ENCODE results near the gene BMP2.

BMP2 gene

GRCh38 chr20:6768228-6769140 lies 998 bp downstream of the BMP2 start:
- peak; percentile 31 for DNase-seq

DNA sequence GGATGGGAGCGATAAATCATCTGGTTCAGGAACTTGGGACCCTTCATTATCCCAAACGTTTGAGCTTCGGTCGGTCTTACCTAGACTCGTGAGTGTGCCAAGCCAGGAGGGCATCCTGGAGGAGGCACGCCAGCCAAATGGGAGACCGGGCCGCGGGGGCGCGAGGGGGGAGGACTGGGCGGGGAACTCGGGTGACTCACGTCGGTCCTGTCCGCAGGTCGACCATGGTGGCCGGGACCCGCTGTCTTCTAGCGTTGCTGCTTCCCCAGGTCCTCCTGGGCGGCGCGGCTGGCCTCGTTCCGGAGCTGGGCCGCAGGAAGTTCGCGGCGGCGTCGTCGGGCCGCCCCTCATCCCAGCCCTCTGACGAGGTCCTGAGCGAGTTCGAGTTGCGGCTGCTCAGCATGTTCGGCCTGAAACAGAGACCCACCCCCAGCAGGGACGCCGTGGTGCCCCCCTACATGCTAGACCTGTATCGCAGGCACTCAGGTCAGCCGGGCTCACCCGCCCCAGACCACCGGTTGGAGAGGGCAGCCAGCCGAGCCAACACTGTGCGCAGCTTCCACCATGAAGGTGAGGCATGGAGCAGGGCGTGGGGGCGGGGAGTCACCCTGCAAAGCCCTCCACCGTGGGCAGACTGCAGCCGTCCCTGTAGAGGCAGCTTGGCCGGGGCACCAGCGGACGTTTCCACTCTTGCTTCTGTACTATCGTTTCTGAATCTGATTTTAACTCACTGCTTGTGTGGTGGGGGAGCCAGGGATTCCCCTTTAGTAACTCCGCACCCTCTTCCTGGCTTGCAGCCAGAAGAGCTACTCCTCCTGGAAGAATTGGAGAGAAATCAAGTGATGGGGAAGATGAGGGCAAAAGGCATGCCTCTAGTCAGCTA lies 2.7 kb downstream of the BMP2 start:
- no peak for DNase-seq

- DNase-seq, result no peak
Observed at GRCh38 chr20:6770786-6771100, 3.3 kb downstream of the BMP2 start.

DNA sequence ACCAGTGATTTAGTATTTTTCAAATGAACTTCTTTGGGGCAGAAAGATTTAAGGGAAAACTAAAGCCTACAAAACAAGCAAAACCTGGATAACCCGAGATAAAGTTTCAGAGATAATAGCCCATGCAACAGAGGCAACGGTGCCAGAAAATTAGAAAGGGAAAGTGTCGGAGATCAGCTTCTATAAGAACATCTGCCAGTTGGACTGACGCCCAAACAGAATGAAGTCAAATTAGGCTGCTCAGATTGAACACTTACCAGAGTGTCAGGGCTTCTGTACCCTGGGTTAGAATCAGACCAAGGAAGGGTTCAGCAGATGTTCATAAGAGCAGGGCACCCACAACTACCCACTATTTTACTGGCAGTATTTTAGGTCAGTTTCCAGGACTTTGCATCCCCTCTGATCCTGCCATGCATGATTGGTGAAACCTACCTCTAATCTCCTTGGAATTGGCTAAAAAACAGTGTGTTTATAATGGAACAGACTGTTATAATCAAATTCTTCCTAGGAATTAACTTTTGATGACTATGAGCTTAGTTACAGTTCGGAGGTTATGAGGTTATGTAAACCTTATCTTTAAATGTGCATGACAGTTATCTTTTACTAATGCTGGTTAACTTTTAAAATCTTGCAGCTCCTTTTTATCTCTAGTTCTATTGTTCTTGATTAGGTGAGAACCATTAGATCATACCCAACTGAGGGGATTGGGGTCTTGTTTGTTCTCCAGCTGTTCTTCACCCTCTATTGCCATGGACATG lies 13.1 kb downstream of the BMP2 start:
- no peak for DNase-seq

- no peak for DNase-seq
Observed at GRCh38 chr20:6783752-6784151, 16.3 kb downstream of the BMP2 start.

- DNase-seq, result no peak
Observed at GRCh38 chr20:6784210-6784631, 16.7 kb downstream of the BMP2 start.

GRCh38 chr20:6784767-6785166 lies 17.3 kb downstream of the BMP2 start:
- no peak for DNase-seq

- no peak for DNase-seq
Observed at GRCh38 chr20:6786548-6786947, 19.1 kb downstream of the BMP2 start.

- no peak for DNase-seq
Observed at GRCh38 chr20:6792789-6793188, 25.3 kb downstream of the BMP2 start.

DNA sequence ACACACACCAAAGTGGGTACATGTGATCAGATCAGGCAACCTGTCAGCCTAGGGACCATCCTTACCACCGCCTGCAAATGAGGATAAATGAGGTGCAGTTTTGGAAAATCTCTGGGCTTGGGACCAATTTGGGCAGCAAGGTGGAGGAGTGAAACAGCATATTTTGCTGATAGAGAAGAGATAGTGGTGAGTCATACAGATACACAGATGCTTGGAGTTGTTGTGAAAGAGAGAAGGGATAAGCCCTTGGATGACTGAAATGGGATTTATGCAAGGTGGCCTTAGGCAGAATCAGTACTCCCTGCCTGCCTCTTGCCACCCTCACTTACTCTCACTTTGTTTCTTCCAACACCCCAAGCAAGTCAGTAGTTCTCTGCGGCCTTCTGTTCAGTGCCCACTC lies 34.7 kb downstream of the BMP2 start:
- no peak for DNase-seq

- DNase-seq, result no peak
Observed at GRCh38 chr20:6806275-6806674, 38.8 kb downstream of the BMP2 start.

- DNase-seq, result peak; percentile 35
Observed at GRCh38 chr20:6811262-6812035, 44.0 kb downstream of the BMP2 start.

DNA sequence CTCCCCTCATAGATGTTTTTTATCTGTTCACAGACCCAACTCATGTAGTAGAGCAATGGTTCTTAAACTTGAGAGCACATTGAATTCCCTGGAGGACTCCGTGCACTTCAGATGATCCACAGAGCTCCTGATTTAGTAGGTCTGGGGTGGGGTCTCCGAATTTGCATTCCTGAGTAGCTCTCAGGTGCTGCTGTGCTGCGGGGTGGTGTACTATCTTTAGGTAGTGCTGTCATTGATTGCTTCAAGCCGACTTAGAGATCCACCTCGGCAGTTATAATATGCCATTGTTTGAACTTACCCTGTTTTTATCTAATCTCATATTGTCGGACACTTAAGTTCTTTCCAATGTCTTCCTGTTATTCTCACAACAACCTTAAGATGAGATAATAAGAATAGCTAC lies 45.0 kb downstream of the BMP2 start:
- DNase-seq, result no peak

DNA sequence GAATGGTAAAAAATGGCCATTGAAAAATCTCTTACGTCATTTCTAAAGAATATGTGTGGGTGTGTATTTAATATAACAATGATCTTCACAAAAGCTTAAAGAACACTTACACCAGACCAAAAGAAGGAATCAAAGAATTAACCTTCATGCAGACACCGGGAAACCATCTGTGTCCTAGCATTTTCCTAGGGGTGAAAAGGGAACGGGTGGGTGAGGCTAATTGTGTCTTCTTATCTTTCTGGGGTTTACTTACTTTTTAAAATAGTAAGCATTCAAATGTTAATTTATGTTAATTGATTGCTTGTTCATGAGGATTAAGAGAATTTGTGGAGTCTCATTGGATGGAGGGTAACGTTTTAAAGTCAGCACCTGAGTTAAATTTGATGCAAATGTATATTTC lies 47.5 kb downstream of the BMP2 start:
- no peak for DNase-seq

GRCh38 chr20:6818033-6818808 lies 50.7 kb downstream of the BMP2 start:
- DNase-seq, result no peak

GRCh38 chr20:6819599-6819998 lies 52.1 kb downstream of the BMP2 start:
- DNase-seq, result peak; percentile 39

GRCh38 chr20:6824401-6824800 lies 56.9 kb downstream of the BMP2 start:
- DNase-seq, result no peak

GRCh38 chr20:6827472-6827871 lies 60.0 kb downstream of the BMP2 start:
- DNase-seq, result no peak

DNA sequence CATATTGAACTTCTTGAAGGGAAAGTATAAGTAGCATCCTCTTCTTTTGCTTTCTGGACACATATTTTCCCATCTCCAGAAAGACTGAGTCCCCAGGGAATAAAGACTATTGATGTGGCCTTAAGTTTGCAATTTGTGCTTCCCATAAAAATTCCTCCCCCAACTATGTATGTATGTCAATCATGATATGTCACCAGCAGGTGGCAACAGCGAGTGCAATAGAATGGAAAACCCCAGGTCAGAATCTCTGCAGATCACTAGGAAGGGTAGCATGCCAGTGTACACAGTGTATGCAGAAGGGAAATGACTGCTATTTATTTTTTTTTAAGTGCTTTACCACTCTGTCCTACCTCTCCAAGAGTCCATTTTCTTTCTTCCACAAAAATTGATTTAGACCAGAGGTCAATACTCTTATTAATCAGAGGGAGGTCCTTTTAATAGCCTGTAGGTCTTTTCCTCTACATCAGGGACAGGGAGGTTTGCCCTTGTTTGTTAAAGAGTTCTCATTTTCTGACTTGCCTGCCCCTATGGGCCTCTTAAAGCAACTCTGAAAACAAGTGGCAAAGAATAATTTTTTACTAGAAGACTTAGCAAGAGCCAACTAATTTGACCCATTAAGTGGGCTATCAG lies 61.4 kb downstream of the BMP2 start:
- DNase-seq, result peak; percentile 78

- DNase-seq, result peak; percentile 82
Observed at GRCh38 chr20:6829510-6830116, 62.1 kb downstream of the BMP2 start.

Data from NCI-H146 (cell line).